Bone marrow (tissue), 2 donors: ENCODE measurements around the gene SLC11A1.

ENCODE experiments used
- DNase-seq, 2 donors: peaks; one replicate each; lab custom pipeline; 2025; lab: John Stamatoyannopoulos, UW

Gene SLC11A1

DNA sequence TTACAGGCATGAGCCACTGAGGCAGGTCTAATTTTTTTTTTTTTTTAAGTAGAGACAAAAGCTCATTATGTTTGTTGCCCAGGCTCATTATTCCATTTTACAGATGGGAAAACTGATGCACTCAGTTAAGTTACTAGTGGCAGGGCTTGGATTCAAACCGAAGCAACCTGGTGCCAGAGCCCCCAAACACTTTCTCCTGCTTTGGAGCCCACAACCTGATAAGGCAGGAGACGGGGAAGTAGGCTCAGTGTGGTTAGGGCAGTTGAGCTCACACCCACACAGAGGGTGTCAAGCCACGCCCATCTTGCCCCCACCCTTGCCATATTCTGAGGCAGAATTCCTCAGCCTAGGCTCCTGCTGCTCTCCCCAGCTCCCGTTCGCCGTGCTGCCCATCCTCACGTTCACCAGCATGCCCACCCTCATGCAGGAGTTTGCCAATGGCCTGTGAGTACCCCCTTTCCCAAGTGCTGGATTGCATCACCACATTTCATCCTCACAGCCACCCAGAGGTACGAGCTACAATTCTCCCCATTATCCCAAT lies 11.7 kb downstream of the SLC11A1 start:
- no peak for DNase-seq

DNA sequence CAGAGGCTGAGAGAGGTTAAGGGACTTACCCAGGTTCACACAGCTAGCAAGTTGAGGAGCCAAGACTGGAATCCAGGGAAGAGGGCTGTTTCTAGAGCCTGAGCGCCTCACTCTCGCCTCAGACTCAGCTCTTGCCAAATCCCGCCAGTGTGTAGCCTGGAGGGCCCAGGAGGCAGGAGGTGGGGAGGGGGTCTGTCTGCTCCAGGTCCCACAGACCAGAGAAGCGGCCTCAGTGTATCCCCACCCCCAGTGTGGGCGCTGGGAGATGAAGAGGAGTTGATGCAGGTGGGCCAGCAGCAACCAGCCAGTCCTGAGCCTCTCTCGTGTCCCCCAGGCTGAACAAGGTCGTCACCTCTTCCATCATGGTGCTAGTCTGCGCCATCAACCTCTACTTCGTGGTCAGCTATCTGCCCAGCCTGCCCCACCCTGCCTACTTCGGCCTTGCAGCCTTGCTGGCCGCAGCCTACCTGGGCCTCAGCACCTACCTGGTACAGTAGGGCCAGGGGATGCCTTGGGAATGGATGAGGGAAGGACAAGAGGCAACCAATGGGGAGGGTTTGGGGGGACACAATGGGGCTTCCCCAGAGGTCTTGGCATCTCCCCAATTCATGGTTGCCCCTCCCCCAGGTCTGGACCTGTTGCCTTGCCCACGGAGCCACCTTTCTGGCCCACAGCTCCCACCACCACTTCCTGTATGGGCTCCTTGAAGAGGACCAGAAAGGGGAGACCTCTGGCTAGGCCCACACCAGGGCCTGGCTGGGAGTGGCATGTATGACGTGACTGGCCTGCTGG lies 12.4 kb downstream of the SLC11A1 start:
- DNase-seq: no peak

DNA sequence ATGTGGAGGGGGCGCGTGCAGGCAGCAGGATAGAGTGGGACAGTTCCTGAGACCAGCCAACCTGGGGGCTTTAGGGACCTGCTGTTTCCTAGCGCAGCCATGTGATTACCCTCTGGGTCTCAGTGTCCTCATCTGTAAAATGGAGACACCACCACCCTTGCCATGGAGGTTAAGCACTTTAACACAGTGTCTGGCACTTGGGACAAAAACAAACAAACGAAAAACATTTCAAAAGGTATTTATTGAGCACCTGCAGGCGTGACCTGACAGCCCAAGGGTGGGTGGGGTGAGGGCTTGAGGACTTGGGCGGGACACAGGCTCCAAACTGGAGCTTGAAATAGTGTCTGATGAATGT lies 13.0 kb downstream of the SLC11A1 start:
- DNase-seq: no peak

DNA sequence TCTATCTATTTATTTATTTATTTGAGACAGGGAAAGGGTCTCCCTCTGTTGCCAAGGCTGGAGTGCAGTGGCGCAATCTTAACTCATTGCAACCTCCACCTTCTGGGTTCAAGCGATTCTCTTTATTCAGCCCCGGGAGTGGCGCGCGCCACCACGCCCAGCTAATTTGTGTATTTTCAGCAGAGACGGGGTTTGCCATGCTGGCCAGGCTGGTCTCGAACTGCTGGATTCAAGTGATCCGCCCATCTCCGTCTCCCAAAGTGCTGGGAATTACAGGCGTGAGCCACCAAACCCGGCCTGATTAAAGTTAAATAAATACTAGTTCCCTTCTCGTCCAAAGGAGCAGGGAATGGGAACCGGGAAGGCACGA lies 13.4 kb downstream of the SLC11A1 start:
- DNase-seq: no peak

DNA sequence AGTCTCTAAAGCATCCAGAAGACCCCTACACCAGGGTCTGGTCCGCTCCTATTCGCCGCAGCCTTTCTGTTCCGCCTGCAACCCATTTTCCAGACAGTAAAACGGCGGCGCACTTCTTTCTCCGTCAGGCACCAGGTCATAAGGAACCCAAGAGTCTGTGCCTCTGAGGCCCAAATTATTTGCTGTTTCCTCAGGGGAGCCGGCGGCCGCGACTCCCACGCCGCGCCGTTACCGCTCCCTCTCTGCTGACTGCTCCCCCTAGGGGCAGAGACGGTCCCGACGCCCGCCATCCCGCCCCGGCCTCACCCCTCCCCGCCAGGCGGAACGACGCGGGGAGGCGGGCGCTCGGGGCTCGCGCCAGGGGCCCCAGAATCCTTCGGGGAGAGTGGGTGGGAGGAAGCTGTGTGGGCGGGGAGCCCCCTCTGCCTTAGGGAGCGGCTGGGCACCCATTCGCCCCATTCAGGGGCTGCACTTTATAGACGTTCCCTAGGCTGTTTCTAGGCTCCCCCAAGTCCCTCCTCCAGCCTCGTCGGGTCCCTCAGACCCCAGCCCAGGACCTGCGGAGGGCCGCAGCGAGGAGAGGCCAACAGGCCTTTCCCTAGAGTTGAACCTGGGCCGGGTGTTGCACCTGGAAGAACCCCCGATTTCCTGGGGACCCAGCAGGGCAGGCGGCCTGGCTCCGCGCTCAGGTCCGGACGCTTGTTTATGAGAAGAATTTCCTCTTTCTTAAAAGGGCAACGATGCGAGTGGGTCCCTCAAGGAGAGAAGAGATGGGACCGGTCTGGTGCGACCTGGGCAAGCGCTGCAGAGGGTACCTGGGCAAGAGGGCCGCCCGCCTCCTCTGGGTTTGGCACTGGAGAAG lies 14.0 kb downstream of the SLC11A1 start:
- peak; percentile 95 to 97 for DNase-seq

DNA sequence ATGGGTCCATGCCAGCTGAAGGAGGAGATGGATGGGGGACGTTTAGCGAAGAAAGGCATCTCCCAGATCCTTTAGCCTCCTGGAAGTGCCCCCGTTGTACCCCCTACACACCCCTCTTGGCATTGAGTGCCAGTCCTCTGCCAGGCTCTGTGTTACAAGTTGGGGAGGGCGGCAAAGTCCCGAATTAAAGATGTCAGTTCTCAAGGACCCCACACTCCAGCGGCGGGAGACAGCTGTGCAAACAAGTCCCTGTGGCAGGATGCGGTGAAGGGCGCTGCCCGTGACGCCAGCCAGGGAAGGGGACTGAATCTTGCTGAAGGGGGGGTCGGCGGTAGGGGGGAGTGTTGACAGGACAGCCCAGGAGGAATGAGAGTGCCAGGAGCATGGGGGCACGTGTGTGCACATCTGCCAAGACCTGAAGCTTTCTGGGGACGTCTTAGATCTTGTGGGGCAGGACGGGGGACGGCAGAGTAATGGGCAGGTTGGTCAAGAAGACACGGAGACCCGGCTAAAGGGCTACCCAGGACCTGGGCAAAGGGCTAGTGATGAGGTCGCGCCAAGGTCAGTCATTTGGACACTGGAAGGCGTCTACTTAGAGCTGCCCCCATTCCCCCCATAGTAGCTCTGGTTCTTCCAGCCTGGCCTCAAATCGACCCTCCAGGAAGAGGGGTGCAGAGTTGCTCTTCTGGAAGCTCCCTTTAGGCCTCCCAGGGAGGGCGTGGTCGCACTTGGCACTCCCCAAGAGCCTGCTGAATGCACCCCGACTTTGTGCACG lies 14.8 kb downstream of the SLC11A1 start:
- peak; percentile 76 to 88 for DNase-seq

DNA sequence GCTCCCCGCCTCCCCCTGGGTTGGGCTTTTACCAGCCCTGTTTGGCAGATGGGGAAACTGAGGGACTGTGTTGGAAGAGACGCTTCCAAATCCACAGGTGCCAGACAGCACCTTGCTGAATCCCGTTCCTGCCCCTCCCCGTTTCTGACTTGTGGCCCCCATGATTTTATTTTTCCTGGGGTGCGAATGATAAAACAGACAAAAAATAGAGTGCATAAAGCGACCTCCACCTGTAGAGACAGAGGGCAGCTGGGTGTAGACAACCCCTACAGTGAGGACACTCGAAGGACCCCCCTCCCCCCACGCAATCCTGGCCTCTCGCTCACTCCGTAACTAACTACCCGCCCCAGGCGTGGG lies 15.4 kb downstream of the SLC11A1 start:
- DNase-seq: no peak

DNA sequence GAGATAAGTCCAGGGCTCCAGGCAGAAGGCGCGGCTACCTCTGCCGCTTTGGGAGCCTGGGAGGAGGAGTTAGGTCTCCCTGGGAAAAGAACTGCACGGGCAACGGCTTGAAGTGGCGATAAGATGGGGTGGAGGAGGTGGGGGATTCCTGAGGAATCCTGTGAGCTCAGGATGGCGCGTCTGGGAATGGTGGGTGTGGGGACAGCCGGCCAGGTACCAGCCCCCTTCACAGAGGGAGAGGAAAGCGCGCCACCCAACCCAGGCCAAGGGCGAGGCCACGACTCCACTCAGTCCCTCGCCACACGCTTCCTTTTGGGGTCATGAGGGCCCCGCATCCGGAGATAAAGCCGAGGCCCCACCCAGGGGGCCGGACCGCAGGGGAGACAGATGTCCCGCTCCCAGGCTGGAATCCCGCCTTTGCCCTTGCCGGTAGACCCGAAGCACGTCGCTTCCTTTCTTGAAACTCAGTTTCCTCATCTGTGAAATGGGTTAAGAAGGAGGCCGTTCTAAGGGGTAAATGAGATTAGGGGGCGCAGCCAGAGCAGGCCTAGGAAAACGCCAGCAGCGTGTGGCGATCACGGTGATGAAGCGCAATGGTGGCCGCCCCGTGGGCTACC lies 15.9 kb downstream of the SLC11A1 start:
- DNase-seq: peak; percentile 50 to 61

DNA sequence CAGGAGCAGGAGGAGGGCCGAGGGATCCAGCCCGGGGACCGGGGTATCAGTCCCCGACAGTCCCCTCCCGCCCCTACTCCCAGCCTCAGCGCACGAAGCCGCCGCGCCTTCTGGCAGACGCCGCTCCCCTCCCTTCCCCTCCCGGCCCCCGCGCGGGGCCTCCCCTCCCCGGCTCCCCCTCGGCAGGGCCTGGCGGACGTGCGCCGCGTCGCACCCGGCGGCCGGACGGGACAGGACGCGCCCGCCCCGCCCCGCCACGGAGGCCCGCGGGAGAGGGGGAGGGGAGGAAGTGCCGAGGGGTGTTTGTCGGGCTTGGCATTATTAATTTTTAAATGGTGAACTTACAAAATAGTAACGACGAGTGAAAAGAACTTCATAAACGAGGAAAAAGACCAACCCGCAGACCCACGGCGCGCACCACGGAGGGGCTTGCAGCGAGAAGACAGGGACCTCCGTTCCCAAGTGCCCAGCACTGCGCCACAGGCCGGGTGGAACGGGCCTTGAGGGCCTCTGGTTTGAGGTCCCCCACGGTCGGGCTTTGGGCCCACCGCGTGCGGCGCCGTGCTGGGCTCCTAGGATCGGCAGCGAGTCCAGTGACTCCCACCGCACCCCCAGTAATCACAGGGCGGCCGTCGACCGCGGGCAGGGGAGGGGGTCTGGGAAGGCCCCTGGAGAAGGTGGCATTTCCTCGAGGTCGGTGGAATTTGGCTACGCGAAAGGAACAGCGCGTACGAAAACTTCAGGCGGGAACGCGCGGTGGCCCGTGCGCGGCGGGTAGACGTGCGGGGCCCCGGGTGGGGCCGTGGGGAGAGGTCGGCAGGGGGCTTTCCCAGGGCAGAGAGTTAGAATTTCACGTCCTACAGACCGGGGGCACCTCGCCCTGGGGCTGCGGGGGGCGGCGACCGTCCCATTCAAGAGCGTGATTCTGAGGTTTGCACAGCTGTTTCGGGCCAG lies 16.6 kb downstream of the SLC11A1 start:
- peak; percentile 27 to 75 for DNase-seq

DNA sequence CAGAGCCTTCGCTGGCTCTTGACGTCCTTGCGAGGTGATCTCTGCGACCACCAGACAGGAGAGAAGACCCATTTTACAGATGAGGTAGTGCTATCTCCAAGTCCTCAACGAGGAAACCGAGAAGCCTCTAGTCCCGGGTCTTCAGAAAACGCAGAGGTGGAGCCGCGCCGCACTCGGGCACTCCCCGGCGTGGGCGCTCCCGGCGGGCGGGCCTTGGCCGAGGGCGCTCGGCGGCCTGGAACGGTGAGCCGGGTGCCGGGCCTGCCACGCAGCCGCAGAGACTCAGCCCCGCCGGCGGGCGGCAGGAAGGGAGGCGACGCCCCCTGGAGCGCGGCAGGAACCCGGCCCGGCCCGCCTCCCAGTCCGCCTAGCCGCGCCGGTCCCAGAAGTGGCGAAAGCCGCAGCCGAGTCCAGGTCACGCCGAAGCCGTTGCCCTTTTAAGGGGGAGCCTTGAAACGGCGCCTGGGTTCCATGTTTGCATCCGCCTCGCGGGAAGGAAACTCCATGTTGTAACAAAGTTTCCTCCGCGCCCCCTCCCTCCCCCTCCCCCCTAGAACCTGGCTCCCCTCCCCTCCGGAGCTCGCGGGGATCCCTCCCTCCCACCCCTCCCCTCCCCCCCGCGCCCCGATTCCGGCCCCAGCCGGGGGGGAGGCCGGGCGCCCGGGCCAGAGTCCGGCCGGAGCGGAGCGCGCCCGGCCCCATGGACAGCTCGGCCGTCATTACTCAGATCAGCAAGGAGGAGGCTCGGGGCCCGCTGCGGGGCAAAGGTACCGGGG lies 17.5 kb downstream of the SLC11A1 start, which contains the start of gene CTDSP1:
CTDSP1 (plus strand) TSS at position 478 of the 776 bp plus-strand sequence; CDS start at position 701, 223 bp downstream.
- DNase-seq: peak; percentile 74 to 87

DNA sequence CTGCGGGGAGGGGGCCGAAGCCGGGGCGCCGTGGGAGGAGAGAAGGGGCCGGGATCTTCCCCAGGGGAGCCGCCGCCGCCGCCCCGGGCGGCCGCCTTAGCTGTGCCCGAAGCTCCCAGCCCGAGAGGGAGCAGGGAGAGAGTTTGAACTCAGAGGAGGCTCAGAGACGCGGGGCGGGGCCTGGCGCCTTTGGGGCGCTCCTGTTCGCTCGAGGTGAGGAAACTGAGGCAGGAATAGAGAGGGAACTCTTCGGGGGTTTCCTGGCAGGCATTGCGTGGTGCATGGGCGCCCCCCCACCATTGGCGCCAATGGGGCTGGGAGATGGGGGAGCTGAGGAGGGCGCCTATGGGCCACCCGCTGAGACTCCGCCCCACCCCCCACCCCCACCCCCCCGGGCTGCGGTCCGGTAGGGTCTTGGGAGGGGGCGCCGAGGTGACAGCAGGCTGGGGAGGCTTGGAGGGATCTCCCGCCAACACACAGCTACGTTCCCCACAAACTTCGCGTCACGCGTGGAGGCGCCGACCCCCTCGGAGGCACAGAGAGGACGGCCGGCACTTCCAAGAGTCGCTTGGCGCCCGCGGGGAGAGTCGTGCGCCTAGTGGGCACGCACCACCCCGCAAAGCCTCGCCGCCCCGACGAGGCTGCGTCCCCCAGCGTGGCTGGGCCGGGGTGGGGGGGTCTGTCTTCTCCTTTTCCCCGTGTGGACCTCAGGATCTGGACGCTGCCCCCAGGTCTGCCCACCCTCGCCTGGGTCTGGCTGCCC lies 18.3 kb downstream of the SLC11A1 start:
- no peak for DNase-seq

DNA sequence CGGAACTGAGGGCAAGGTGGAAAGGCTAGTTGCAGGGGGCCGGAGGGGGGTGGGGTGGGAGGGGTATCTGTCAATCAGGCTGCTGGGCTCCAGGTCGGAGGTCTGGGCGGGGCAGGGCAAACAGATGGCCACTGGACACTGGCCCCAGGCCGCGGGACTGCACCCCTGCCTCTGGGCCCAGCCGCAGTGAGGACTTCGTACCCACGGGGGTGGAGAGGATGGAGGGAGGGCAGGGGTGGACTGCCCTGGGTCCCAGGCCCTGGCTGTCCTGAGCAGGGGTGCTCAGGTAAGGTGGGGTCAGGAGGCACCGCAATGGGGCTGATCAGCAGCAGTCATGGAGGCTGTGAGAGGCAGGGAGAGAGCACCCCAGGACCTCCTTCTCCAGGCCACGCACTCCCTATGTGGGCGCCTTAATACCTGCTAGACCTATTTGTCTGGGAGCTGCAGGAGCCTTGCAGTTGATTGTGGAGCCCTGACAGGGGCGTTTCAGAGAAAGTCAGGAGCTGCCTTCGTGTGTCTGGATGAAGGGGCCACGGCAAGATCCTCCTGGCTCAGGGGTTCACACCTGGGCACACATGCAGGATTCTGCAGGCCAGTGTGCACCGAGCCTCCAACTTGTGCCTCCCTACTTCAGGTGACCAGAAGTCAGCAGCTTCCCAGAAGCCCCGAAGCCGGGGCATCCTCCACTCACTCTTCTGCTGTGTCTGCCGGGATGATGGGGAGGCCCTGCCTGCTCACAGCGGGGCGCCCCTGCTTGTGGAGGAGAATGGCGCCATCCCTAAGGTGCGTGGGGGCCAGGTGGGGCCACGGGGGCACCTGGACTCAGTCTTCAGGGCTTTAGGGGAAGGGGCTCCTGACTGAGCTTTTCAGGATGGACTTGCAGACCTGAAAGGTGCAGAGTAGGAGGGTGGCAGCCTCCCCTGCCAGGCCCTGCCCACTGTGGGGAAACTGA lies 19.1 kb downstream of the SLC11A1 start:
- no peak for DNase-seq

DNA sequence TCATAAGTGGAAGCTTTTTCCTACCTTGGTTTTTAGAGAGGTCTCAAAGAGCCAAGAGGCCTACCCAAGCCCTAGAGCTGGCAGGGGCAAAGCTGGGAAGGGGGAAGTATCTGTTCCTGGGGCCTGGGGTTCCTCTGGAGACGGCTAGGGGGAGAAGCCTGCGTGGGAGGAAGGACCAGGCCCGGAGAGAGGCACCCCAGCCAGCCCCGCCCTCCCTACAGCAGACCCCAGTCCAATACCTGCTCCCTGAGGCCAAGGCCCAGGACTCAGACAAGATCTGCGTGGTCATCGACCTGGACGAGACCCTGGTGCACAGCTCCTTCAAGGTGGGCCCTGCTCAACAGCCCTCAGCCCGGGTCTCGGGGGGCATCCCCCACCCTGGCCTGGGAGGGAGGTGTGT lies 19.8 kb downstream of the SLC11A1 start:
- no peak for DNase-seq

DNA sequence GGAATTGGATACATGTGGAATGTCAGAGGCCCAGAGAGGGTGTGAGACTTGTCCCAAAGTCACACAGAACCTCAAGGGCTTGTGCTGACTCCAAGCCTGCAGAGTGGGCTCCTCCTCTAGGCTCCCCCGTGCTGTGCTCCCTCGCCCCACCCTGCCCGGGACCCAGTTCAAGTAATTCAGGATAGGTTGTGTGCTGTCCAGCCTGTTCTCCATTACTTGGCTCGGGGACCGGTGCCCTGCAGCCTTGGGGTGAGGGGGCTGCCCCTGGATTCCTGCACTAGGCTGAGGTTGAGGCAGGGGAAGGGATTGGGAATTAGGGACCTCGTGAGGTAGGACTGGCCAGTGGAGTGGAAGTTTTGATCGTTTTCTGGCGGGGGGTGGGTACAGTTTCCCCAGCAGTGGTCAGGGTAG lies 20.4 kb downstream of the SLC11A1 start:
- no peak for DNase-seq

DNA sequence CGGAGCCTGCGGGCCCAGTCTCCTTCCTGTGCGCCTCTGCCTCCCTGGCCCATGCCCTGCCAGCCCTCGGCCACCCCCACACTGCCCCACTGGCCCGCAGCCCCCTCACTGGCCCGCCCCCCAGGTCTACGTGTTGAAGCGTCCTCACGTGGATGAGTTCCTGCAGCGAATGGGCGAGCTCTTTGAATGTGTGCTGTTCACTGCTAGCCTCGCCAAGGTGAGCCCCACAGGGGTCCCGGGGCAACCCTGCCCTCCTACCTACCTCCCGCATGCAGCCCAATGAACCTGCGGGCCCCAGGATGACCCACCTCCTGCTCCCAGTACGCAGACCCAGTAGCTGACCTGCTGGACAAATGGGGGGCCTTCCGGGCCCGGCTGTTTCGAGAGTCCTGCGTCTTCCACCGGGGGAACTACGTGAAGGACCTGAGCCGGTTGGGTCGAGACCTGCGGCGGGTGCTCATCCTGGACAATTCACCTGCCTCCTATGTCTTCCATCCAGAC lies 20.9 kb downstream of the SLC11A1 start:
- no peak for DNase-seq

DNA sequence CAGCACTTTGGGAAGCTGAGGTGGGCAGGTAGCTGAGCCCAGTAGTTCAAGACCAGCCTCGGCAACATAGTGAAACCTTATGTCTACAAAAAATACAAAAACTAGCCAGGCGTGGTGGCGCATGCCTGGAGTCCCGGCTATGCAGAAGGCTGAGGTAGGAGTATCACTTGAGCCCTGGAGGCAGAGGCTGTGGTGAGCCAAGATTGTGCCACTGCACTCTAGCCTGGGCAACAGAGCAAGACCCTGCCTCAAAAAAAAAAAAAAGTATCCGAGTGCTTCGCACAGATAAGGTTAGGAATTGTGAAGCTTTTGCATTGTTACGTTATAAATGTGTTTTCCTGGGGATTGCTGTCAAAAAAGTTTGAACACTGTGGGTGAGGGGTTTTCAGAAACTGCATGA lies 21.7 kb downstream of the SLC11A1 start:
- DNase-seq: no peak

DNA sequence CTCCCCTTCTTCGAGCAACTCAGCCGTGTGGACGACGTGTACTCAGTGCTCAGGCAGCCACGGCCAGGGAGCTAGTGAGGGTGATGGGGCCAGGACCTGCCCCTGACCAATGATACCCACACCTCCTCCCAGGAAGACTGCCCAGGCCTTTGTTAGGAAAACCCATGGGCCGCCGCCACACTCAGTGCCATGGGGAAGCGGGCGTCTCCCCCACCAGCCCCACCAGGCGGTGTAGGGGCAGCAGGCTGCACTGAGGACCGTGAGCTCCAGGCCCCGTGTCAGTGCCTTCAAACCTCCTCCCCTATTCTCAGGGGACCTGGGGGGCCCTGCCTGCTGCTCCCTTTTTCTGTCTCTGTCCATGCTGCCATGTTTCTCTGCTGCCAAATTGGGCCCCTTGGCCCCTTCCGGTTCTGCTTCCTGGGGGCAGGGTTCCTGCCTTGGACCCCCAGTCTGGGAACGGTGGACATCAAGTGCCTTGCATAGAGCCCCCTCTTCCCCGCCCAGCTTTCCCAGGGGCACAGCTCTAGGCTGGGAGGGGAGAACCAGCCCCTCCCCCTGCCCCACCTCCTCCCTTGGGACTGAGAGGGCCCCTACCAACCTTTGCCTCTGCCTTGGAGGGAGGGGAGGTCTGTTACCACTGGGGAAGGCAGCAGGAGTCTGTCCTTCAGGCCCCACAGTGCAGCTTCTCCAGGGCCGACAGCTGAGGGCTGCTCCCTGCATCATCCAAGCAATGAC lies 22.4 kb downstream of the SLC11A1 start:
- no peak for DNase-seq
